ENCODE measurements around the gene DNAL4. TPM values are rescaled to one million over a fixed set of nuclear protein-coding genes. Genes with fewer than 3 reads are reported as not detected.

The DNAL4 gene
- total and polyA plus RNA-seq, 10 of the 15 experiments (the other 5 are each of a cell fraction or from before 2014, with no cell fraction given), result 0.35 to 8.5 (median 6.3) TPM; not detected in 1

DNA sequence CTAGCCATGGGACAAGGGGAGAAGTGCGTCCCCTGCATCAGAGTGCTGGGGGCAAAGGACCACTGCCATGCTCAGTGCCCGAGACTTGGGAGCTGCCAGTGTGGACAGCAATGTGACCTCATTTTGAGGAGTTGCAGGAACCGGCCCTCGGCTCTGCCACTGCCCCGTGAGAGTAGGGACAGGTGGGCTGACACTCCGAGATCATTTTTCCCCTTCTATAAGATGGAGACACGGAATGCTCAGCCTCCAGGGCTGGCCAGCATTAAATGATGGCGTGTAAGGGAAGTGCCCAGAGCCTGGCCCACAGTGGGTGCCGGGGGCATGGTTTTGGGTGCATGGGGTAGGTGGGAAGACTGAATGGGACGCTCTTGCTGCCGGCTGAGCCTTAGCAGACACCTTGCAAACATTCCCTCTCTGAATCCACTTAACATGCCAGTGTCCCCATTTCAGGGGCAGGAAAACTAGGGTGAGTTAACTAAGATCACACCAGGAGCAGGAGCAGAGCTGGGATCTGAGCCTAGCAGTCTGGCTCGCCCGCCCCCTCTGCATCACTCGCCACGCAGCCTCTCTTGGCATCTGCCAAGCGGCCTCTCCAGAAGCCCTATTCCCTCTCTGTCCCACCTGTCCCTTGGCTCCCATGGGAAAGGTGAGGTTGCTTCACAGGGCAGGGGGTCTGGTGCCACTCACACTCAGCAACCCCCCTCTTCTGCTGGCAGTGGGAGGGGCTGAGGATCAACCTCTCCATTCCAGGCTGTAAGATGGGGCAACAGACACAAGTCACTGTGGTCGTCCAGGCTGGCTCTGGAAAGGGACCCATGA lies 36.3 kb upstream of the DNAL4 start (continued):
- TF ChIP-seq WRNIP1 (IDR thresholded peaks at IDR 0.05; ENCODE audit: borderline replicate concordance, low read depth, low read length), result no peak
- no peak for TF ChIP-seq IRF4 (IDR thresholded peaks at IDR 0.05; ENCODE audit: low read depth, low read length)
- no peak for TF ChIP-seq RCOR1 (conservative IDR thresholded peaks at IDR 0.05; ENCODE audit: low read depth, low read length)
- TF ChIP-seq, protein P1, sequence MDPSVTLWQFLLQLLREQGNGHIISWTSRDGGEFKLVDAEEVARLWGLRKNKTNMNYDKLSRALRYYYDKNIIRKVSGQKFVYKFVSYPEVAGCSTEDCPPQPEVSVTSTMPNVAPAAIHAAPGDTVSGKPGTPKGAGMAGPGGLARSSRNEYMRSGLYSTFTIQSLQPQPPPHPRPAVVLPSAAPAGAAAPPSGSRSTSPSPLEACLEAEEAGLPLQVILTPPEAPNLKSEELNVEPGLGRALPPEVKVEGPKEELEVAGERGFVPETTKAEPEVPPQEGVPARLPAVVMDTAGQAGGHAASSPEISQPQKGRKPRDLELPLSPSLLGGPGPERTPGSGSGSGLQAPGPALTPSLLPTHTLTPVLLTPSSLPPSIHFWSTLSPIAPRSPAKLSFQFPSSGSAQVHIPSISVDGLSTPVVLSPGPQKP (IDR thresholded peaks at IDR 0.05; ENCODE audit: low read depth, low read length), result no peak
- TF ChIP-seq PML (IDR thresholded peaks at IDR 0.05; ENCODE audit: low read length), result no peak
- TF ChIP-seq SREBF2 (IDR thresholded peaks at IDR 0.05; ENCODE audit: low read length), result no peak
- TF ChIP-seq, protein P2, sequence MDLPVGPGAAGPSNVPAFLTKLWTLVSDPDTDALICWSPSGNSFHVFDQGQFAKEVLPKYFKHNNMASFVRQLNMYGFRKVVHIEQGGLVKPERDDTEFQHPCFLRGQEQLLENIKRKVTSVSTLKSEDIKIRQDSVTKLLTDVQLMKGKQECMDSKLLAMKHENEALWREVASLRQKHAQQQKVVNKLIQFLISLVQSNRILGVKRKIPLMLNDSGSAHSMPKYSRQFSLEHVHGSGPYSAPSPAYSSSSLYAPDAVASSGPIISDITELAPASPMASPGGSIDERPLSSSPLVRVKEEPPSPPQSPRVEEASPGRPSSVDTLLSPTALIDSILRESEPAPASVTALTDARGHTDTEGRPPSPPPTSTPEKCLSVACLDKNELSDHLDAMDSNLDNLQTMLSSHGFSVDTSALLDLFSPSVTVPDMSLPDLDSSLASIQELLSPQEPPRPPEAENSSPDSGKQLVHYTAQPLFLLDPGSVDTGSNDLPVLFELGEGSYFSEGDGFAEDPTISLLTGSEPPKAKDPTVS (IDR thresholded peaks at IDR 0.05; ENCODE audit: low read depth, low read length), result no peak
- TF ChIP-seq SPI1 (IDR thresholded peaks at IDR 0.05; ENCODE audit: borderline replicate concordance, insufficient read depth, low read depth, low read length), result no peak
- no peak for TF ChIP-seq ASH2L (IDR thresholded peaks at IDR 0.05; ENCODE audit: borderline replicate concordance, low read depth)

DNA sequence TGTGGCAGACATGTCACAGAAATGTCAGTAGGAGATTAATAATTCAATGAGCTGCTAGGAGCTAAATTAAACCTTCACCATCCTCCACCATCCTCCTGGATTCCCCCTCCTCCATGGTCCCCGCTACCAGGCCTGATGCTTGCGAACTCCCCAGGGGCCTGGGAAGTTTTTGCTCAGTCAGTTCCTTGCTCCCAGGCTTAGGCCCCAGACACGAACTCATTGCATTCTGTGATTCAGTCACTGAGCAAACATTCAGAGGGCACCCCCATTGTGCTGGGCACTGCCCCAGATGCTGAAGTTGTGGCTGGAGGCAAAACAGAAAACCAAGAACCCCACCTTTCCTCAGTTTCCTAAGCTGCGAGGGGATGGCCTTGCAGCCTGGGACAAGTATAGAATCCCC lies 35.5 kb upstream of the DNAL4 start:
- Histone ChIP-seq H3K79me2 (ENCODE audit: control insufficient read depth, insufficient read depth, low read length) (no peaks in the 10 kb centered on the region), H3K4me2 (ENCODE audit: control insufficient read depth, insufficient read depth) (no peak overlapping the region), H3K4me3 (no peak overlapping the region), H3K4me1 (ENCODE audit: control insufficient read depth, insufficient read depth, low read length) (no peaks in the 10 kb centered on the region), H3K36me3 (ENCODE audit: control insufficient read depth in 2 of 2, insufficient read depth in 2 of 2, low read length in 1 of 2) (no peaks in the 10 kb centered on the region), H4K20me1 (ENCODE audit: control insufficient read depth, insufficient read depth) (no peaks in the 10 kb centered on the region), H3K9ac (ENCODE audit: control insufficient read depth, insufficient read depth, low read length) (no peak overlapping the region), H3K27me3 (replicated peaks in 1 of 2; ENCODE audit: control insufficient read depth in 2 of 2, insufficient read depth in 2 of 2, low read length in 1 of 2) (no peaks in the 10 kb centered on the region), H3K9me3 (replicated peaks; ENCODE audit: control insufficient read depth, insufficient read depth, low read length) (no peaks in the 10 kb centered on the region), H2AFZ (ENCODE audit: control insufficient read depth, low read depth, low read length) (no peak overlapping the region), H3K27ac (ENCODE audit: control insufficient read depth, insufficient read depth) (no peak overlapping the region)
- 8% methylated on average over 4 of the region's 4 CpGs for WGBS (ENCODE audit: insufficient coverage, insufficient replicate concordance, low lambda C conversion rate, missing lambda C conversion rate)
- POLR2A ChIA-PET, result no interaction called here
- SMC1A ChIA-PET (ENCODE audit: uncharacterized antibody, unreplicated experiment), result interaction anchor here (0.5 kb wide), 1 partner anchor 1635 kb away, joined by 4 read pairs; no protein-coding TSS in a partner anchor
- CTCF ChIA-PET, result interaction anchor here (0.6 kb wide), 1 partner anchor 22 kb away, joined by 3 read pairs; no protein-coding TSS in a partner anchor
- no TSS peak for BruUV-seq (replicated peaks)
- ATAC-seq, result no peak
- DNase-seq (ENCODE audit: low read depth, low spot score), result no peak
- intact Hi-C loops (cut with micrococcal nuclease; ENCODE audit: unreplicated experiment) (no loop called here), in situ Hi-C loops (cut with MboI) (no loop called here)
- no peak for TF ChIP-seq TCF12 (IDR thresholded peaks at IDR 0.05; ENCODE audit: low read depth, low read length)
- TF ChIP-seq JUNB (IDR thresholded peaks at IDR 0.05), result no peak
- TF ChIP-seq, protein P3, sequence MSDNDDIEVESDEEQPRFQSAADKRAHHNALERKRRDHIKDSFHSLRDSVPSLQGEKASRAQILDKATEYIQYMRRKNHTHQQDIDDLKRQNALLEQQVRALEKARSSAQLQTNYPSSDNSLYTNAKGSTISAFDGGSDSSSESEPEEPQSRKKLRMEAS (IDR thresholded peaks at IDR 0.05; ENCODE audit: low read depth, low read length), result no peak
- TF ChIP-seq TBL1XR1 (IDR thresholded peaks at IDR 0.05; ENCODE audit: low read depth, low read length), result no peak
- TF ChIP-seq SREBF1 (IDR thresholded peaks at IDR 0.05; ENCODE audit: low read length), result no peak
- no peak for TF ChIP-seq IKZF1 (conservative IDR thresholded peaks at IDR 0.05)
- no peak for TF ChIP-seq CHD1 (IDR thresholded peaks at IDR 0.05; ENCODE audit: low read depth, low read length)
- TF ChIP-seq JUND (IDR thresholded peaks at IDR 0.05; ENCODE audit: low read depth, low read length), result no peak
- no peak for TF ChIP-seq NFXL1 (IDR thresholded peaks at IDR 0.05; ENCODE audit: borderline replicate concordance)
- TF ChIP-seq CEBPB (IDR thresholded peaks at IDR 0.05; ENCODE audit: borderline replicate concordance in 1 of 2, low read depth in 2 of 2, low read length in 2 of 2), result no peak
- no peak for TF ChIP-seq ZNF622 (IDR thresholded peaks at IDR 0.05)
- TF ChIP-seq TARDBP (IDR thresholded peaks at IDR 0.05; ENCODE audit: borderline replicate concordance), result no peak
- TF ChIP-seq MYB (IDR thresholded peaks at IDR 0.05; ENCODE audit: borderline replicate concordance, low read depth, low read length), result no peak
- no peak for TF ChIP-seq ATF7 (IDR thresholded peaks at IDR 0.05; ENCODE audit: low read depth)
- no peak for FAIRE-seq
- RAD21 ChIA-PET (ENCODE audit: unreplicated experiment), result no interaction called here
